GM08714 (cell line): ENCODE measurements around the gene MYO10.
"Not testable (repeated sequence)": the region's sequence is repeated elsewhere in the genome, so short reads cannot be mapped to it uniquely, and the experiment has no call there.

Experiments
- H3K4me3 ChIP-seq: fragments of 200-500 bp; sonication (Bioruptor generic); 2 replicates; pipeline ENCODE4 v1.5.1; 2014; ENCODE audit warnings: mild to moderate bottlenecking, low read length, inconsistent platforms
- ZNF274 ChIP-seq: IDR thresholded peaks from 2 replicates; pipeline ENCODE4 v1.6.1; 2012; ENCODE audit warnings: mild to moderate bottlenecking, low read depth, low read length

Gene MYO10

GRCh38 chr5:16877267-16877935 lies 58.7 kb downstream of the MYO10 start:
- H3K4me3 ChIP-seq: no peak overlapping the region
- TF ChIP-seq ZNF274: no peak

- H3K4me3 ChIP-seq: not testable (repeated sequence)
Observed at GRCh38 chr5:16874424-16874823, 61.7 kb downstream of the MYO10 start.

- TF ChIP-seq ZNF274: no peak
- no peak overlapping the region for H3K4me3 ChIP-seq
Observed at GRCh38 chr5:16871746-16872339, 64.2 kb downstream of the MYO10 start.

GRCh38 chr5:16870878-16871277 lies 65.2 kb downstream of the MYO10 start:
- H3K4me3 ChIP-seq: no peak overlapping the region
- no peak for TF ChIP-seq ZNF274

GRCh38 chr5:16869821-16870796 lies 66.0 kb downstream of the MYO10 start:
- no peak overlapping the region for H3K4me3 ChIP-seq
- no peak for TF ChIP-seq ZNF274

- no peak for TF ChIP-seq ZNF274
- H3K4me3 ChIP-seq: no peak overlapping the region
Observed at GRCh38 chr5:16867577-16867953, 68.5 kb downstream of the MYO10 start.

GRCh38 chr5:16866795-16867576 lies 69.1 kb downstream of the MYO10 start:
- no peak overlapping the region for H3K4me3 ChIP-seq
- no peak for TF ChIP-seq ZNF274

- no peak for TF ChIP-seq ZNF274
- H3K4me3 ChIP-seq: no peak overlapping the region
Observed at GRCh38 chr5:16866273-16866672, 69.8 kb downstream of the MYO10 start.

GRCh38 chr5:16865151-16865550 lies 70.9 kb downstream of the MYO10 start:
- no peak overlapping the region for H3K4me3 ChIP-seq
- no peak for TF ChIP-seq ZNF274

GRCh38 chr5:16864631-16865131 lies 71.4 kb downstream of the MYO10 start:
- no peak for TF ChIP-seq ZNF274
- H3K4me3 ChIP-seq: no peak overlapping the region

GRCh38 chr5:16863469-16863946 lies 72.6 kb downstream of the MYO10 start:
- no peak for TF ChIP-seq ZNF274
- no peak overlapping the region for H3K4me3 ChIP-seq

- TF ChIP-seq ZNF274: no peak
Observed at GRCh38 chr5:16862777-16863176, 73.3 kb downstream of the MYO10 start.

GRCh38 chr5:16859346-16859745 lies 76.7 kb downstream of the MYO10 start:
- no peak overlapping the region for H3K4me3 ChIP-seq
- no peak for TF ChIP-seq ZNF274

More at GRCh38 chr5:16862777-16863176, 73.3 kb downstream of the MYO10 start:
- no peak overlapping the region for H3K4me3 ChIP-seq

GRCh38 chr5:16858151-16858550 lies 77.9 kb downstream of the MYO10 start:
- no peak overlapping the region for H3K4me3 ChIP-seq
- no peak for TF ChIP-seq ZNF274

GRCh38 chr5:16857635-16858034 lies 78.5 kb downstream of the MYO10 start:
- no peak overlapping the region for H3K4me3 ChIP-seq
- TF ChIP-seq ZNF274: no peak
